D341Med (cell line): Measurements from ENCODE around the gene ARMC6.

Source experiments
- DNase-seq: peaks from one replicate; pipeline ENCODE4 v3.0.0; 2012; ENCODE audit warnings: low spot score

ARMC6 gene

DNA sequence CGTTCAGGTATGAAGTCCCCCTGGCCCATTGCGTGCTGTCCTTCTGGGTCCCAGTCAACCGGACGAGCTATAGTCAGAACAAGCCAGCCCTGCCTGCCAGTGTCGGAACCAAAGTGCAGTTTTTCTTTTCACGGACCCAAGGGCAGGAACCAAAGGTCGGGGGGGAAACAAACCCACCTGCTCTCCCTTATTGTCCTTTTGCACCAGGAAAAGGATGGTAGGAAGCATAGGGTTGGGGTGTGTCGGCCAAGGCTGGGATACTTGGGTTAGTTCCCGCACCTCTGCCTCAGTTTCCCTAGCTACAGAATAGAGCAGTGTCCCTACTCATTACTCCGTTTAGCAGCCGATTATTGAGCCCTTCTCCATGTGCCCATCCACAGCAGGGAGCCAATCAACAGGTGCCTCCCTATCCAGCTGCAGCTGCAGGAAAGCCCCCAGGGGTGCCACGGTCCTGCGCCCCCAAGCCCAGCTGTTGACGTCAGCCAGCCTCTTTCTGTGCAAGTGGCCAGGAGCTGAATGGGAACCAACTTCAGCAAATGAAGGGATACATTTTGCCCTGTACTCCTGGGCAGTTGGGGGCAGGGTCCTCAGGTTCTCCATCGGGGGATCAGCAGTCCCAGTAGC is 21.0 kb downstream of the ARMC6 start:
- DNase-seq, result no peak

DNA sequence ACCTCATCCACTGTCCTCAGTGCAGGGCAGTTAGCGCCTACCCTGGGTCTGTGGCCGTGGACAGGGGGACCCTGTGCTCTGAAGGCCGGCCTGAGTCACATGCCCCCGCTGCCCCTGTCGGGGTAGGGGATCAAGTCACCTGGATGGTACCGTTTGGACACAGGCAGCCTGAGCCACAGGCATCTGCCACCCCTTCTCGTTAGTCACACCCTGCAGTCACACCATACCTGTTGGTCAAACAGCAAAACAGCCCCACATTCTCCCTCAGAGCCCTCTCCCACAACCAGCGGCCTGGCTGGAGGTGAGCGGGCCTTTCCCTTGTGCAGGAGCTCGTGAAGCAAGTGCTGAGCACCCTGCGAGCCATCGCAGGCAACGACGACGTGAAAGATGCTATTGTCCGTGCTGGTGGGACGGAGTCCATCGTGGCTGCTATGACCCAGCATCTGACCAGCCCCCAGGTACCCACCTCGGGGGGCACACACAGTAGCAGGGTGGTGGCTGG is 21.6 kb downstream of the ARMC6 start:
- DNase-seq, result no peak

DNA sequence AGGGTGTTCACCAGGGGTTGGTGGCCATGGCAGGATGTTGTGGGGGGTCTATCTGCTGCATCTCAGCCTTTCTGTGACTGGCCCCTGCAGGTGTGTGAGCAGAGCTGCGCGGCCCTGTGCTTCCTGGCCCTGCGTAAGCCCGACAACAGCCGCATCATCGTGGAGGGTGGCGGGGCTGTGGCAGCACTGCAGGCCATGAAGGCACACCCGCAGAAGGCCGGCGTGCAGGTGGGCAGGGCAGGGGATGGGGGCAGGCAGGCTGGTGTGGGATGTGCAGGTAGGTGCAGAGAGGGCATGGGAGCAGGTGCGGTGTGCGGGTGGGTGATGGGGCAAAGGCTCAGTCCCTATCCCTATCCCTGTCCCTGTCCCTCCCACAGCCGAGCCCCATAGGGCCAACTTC is 22.3 kb downstream of the ARMC6 start:
- no peak for DNase-seq

DNA sequence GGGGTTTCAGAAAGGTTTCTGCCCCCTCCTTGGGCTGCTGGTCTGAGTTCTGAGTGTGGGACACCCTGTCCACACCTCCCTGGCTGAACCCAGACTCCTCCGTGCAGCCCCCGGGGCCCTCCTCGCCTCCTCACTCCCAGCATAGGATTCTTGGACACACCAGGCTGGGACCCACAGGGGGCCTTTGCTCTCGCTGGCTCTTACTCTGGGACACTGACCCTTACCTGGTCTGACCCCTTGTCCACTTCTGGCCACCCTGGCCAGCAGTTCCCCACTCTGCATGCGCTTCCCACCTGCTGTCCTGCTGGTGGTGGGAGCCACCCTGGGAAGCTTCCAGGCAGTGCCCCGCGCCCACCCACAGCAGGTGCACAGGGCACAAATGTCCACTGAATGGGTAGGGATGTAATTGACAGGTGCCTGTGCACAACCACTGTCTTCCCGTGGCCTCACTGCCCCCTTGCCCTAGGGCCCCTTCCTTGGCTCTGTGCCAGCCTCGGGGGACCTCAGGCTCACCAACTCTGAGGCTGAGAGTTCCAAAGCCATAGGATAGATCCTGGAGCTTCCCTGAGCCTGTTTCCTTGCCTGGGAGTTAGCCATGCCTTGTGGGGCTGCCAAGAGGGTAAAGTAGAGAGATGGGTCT is 23.4 kb downstream of the ARMC6 start:
- no peak for DNase-seq

DNA sequence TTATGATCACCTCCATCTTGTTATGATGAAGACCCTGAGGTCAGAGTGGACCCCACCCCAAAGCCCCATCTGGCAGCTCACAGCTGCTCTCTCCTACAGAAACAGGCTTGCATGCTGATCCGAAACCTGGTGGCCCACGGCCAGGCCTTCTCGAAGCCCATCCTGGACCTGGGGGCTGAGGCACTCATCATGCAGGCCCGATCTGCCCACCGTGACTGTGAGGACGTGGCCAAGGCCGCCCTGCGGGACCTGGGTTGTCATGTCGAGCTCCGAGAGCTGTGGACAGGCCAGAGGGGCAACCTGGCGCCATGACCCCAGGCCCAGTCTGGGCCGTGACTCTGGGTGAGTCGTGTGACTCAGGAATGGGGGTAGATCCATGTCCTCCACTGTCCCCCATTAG is 23.9 kb downstream of the ARMC6 start:
- no peak for DNase-seq

DNA sequence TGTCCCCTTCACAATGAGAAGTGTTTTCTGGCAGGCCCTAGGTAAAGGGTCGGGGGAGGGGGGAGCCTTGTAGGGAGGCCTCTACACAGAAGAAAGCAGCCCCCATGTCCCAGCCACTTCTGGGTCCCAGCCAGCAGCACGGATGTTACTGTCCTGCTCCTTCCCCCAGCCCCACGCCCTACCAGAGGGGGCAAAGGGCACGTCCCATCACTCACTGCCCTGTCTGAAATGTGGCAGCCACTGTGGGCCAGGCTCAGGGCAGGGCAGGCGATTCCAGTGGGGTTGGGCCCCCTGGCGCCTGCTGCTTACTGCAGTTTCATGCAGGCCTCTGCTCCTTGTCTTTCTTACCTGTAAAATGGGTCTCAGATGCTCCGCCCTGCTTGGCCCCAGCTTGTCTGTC is 24.3 kb downstream of the ARMC6 start:
- no peak for DNase-seq

DNA sequence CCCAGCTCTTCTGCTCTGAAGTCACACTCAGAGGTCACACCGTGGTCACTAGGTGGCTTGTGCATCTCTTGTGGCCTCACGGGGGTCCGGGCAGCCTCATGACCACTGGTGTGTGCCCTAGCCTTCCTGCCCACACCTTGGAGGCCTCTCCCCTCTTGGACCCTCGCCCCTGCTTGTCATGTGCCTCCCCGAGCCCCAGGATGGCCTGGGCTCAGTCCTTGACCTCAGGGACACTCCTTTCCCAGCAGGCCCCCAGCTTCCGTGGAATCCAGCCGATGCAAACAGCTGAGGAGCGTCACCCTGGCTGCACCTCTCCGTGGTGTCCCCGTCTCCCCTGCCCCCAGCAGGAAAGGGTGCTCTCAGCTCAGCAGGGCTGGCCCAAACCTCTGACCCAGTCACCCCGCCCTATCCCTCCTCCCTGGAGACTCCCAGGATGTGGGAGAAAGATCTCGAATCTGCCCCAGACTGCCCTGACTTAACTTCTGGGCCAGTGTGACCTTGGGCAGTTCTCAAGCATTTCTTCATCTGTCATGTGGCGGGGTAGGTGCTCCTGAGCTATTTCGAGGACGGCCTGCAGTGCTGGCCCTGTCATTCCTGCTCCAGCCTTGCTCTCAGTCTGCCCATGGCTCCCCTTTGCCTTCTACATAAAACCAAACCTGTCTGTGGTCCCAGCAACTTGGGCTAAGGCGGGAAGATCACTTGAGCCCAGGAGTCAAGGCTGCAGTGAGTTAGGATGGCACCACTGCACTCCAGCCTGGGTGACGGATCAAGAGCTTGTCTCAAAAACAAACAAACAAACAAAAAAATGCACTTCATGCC is 25.8 kb downstream of the ARMC6 start:
- DNase-seq, result no peak

DNA sequence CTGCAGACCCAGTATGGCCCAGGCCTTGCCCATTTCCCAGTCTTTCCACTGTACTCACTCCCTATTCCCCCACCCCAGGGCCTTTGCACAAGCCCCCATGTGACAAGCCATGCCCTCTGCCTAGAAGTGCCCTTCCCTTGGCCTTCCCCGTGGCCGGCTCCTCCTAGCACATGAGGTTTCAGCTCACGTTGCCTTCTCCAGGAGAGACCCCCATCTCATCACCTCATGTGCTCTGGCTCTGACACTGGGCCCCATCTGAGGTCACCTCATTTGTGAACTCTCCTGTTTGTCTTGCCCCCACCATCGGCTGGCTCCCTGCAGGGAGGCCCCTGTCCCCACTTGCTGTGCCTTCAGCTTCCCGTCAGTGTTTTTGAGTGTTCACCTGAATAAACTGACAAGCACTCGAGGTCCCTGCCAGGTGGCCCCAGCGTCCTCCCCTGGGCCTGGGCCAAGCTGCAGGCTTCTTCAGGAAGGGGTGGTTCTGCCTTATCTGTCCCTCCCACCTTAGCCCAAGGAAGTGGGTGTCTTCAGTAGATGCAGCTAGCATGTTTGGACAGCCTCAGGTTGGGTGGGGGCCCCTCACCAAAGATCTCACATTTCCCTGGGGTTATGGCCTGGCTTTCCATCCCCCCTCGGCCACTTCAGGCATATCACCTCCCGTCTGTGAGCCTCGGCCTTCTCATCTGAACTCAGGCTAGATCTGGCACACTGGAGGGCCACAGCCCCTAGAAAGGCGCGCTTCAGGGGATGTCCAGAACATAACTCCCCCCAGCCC is 26.6 kb downstream of the ARMC6 start:
- DNase-seq, result no peak

DNA sequence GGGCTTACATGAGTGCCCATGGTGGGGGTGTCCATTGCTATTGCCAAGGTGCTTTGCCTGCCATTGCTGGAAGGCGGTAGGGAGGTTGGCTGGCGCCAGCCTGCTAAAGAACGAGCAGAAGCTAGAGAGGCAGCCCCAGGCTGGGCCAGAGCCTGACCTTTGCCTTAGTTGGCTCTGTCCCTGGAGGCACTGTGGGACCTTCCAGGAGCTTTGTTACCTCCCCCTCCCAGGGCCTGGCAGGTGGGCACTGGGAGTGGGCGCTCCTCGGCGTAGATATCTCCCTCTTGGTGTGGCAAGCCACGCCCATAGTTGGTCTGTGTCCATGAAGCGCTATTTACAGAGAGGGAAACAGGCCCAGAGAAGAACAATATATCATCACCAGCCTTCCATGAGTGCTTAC is 28.1 kb downstream of the ARMC6 start:
- DNase-seq, result no peak

DNA sequence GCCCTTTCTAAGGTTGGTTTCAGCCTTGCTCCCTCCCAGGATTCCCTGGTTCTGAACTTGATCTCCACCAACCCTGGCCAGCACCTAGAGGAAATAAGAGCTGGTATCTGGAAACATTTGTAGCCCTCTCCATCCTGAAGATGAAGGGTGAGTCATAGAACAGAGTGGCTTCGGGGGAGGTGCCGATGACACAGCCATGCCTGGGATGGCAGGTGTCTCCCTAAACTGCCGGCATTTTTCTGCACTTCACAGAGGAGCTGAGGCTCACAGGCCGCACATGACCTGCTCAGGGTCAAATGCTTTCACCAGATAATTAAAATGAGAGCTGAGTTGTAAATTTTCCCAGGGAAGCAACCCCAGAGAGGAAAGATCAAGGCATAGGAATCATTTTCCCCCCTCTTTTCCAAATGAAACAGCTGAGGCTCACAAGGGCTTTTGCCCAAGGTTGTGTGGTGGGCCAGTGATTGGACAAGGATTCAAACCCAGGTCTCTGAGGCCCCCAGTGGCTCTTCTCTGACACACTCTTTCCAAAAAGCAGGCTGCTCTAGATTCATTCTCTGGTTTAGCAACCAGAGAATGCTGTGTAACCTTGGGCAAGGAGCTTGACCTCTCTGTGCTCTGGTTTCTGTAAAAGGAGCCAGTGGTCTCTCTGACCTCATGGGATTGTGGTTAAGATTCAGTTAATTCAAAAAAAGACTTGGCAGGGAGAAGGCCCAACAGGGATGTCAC is 29.2 kb downstream of the ARMC6 start:
- DNase-seq, result no peak

DNA sequence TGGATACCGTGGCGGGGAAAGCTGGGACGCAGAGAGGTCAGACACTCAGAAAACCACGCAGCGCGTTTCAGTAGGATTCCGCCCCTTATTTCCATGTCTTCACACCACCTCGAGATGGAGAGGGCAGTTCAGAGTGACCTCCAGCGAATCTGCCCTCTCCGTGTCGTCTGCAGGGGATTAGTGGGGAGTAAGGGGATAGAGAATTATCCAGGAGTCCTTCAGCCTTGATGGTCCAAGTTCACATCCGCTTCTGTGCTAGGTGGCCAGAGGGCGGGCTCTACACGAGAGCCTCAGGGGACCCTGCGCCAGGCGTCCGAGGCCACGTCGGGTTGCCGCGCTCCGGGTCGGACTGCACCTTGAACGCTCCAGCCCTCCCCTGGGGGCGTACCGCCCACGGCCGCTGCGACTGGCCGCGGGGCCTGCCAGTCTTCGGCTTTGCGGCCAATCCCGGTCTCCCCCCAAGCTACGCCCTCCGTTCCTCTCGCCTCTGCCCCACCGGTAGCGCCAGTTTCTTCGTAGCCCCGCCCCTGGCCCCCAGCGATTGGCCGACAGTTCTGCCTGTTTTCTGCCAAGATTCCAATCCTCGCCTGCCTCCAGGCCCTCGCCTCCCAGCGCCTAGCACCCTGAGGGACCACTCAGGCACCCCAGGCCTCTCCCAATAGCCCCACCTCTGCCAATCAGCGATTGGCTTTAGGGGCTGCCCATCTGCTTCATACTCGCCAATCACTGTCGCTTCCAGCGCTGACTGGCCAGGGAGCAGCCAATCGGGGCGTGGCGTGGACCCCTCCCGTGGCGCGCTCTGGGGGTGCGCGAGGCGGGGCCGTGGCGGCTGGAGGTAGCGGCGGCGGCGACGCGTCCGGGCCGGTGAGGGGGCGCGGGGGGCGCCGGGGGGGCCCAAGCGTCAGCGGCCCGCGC is 30.0 kb downstream of the ARMC6 start, which contains the start of gene SLC25A42:
TSS of gene SLC25A42 (plus strand) at position 812 of the 915 bp plus-strand sequence. CDS start 32,131 bp downstream, outside the sequence.
- peak; percentile 98 for DNase-seq

DNA sequence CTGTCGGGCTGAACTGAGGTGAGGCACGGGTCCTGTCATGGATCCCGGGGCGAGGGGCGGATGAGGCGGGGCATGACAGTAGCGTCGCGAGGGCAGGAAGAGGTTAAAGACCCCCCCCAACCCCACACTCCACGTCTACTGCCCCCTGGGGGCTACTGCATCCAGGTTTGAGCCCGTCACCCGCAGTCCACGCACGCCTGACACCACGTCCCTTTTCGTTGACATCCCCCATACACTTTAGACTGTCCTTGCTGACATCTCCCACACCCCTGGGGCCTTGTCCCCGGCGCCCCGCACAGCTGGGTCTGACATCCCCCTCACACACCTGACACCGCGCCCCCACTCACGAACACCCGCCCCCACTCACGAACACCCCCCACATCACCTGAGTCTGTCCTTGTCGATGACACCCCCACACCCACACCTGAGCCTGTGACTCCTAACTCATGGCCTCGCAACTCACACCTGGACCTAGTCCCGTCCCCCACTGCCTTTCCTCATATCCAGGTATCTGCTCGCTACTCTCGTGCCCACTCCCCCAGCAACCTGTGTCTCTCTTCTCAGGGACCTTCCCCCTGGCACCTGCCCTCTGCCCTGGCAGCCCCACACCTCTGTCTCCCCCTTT is 30.8 kb downstream of the ARMC6 start:
- DNase-seq, result no peak

DNA sequence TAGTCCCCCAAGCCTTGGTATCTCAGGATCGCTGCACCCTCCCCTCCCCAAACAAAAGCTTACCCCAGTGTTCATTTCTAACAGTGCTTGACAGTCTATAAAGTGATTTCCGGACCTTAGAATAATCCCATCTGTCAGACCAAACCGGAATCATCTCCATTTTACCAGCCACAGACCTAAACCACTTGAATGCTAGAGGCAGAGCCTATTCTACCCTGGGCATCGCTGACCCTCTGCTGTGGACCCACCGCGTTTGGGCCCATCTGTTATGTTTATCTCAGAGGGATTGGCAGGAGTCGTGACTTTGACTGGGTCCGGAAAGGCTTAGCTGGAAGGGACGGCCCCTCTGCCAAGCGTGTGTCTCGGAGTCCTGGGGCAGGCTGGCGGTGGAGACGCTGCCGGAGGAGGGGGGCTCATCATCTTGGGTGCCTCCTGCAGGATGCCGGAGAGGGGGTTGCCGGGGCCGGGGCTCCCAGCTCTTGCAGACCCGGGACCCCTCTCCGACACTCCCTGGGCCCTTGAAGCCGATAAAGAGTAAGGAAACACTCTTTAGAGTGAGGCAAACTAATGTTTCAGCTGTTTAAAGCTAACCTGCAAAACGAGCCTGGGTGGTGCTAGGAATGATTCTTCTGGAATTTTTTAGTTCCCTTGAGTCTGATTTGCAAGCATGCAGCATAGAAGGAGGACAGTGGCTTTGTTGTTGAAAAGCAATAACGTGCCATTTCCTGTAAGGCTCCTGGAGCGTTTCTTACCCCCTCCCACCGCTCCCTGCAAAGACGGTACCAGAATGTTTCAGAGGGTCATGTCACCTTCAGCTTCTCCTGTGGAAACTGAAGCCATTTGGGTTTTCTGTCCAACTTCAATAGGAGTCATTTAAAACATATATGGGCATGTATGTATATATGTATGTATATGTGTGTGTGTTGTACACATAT is 31.7 kb downstream of the ARMC6 start:
- peak; percentile 71 for DNase-seq

DNA sequence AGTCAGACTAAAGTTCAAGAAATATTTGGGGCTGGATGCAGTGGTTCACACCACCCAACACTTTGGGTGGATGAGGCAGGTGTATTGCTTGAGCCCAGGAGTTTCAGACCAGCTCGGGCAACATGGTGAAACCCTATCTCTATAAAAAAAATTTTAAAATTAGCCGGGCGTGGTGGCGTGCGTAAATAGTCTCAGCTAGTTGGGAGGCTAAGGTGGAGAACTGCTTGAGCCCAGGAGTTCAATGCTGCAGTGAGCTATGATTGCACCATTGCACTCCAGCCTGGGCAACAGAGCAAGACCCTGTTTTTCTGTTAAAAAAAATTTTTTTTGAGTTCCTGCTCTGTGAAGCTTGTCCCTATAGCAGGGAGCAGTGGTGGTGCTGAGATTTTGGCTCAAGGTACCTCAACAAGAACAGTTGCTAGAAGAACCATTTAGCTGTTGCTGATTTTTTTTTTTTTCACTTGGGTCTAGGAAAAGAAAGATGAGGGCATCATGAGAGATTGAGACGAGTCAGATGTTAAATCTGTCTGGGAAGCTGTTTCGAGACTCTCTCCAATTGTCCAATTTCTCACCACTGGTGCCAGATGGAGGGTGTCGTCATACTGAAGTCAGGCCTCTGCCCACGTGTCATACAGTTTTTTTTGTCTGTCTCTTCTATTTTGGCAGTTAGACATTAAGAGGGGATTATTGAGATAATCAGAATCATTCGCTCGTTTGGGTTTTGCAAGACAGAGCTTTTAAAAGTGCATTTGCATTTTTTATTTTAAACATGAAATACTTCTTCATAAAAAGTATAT is 34.1 kb downstream of the ARMC6 start:
- DNase-seq, result no peak

DNA sequence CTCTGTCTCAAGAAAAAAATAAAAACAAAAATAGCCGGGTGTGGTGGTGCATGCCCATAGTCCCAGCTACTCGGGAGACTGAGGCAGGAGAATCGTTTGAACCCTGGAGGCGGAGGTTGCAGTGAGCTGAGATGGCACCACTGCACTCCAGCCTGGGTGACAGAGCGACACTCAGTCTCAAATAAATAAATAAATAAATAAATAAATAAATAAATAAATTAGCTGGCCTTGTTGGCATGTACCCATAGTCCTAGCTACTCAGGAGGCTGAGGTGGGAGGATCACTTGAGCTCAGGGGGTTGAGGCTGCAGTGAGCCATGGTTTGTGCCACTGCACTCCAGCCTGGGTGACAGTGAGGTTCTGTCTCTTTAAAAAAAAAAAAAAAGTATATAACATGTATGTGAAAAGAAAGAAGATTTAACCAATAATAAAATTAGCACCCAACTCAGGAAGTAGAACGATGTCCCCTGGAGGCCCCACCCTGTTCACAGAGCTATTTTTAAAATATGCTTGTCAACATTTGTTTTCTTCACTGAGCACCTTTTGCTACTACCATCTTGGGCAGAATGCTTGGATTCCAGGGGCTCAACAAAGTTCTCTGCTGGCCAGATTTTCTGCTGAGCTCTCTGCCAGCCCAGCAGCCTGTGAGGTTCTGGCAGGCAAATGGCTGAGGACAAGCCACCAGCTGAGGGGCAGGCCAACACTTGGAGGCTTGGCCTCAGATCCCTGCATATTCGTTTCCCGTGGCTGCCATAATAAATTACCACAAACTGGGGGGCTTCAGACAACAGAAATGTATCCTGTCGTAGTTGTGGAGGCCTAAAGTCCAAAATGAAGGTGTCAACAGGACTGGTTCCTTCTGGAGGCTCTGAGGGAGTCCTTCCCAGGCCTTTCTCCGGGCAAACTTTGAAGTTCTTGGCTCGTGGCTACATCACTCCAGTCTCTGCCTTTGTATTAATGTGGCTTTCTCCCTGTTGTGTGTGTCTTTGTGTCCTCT is 35.6 kb downstream of the ARMC6 start:
- no peak for DNase-seq

DNA sequence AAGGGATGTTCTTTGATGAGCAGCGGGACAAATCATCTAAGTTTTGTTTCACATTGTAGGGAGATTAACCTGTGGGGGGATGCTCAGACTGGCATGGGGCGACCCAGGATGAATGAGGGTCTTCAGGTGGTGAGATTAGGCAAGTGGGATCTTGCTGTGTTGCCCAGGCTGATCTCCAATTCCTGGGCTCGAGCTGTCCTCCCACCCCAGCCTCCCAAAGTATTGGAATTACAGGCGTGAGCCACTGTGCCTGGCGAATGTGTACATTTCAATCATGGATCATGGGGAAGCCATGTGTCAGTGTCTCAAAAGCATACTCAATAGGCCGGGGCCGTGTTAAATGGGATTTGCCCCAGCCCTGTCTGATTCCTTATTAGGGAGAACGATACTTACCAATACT is 38.5 kb downstream of the ARMC6 start:
- no peak for DNase-seq
